ENCODE results near the gene ZNF391. TPM values are rescaled to one million over a fixed set of nuclear protein-coding genes. Genes with fewer than 3 reads are reported as not detected.

ZNF391 gene
- total and polyA plus RNA-seq, 4 experiments from 2014 or later: 1.8 to 3.7 (median 2.5) TPM

- H3K4me1 Mint-ChIP-seq: peaks cover 2 to 9% (median 7%) of the 10 kb centered on the region in 4 donors
- CTCF ChIA-PET (ENCODE audit: partially characterized antibody): no interaction called here
- no peak overlapping the region for H3K27ac ChIP-seq (ENCODE audit: low read depth, low read length)
- DNase-seq: no peak
- H3K36me3 Mint-ChIP-seq: peaks cover 12 to 28% of the 10 kb centered on the region in 2 donors
- no peak overlapping the region for H3K27ac Mint-ChIP-seq
- POLR2A ChIA-PET (ENCODE audit: partially characterized antibody): no interaction called here
- H3K4me1 ChIP-seq (ENCODE audit: insufficient read depth, low read length): peaks cover 6% of the 10 kb centered on the region
- H3K27me3 Mint-ChIP-seq: peaks cover 0 to 1% of the 10 kb centered on the region in 2 donors
- no peak overlapping the region for H3K4me3 Mint-ChIP-seq
- intact Hi-C loops (cut with micrococcal nuclease): no loop called here
- no peak overlapping the region for H3K4me3 ChIP-seq (ENCODE audit: low read length in 2 of 2)
- no peaks in the 10 kb centered on the region for H3K9me3 ChIP-seq (ENCODE audit: control insufficient read depth in 1 of 2, low read length in 2 of 2)
- H3K9me3 Mint-ChIP-seq: peaks cover 0 to 14% (median 9%) of the 10 kb centered on the region in 8 donors
- H3K36me3 ChIP-seq (ENCODE audit: insufficient read depth, low read length): no peaks in the 10 kb centered on the region
- H3K27me3 ChIP-seq (ENCODE audit: insufficient read depth, low read length): no peaks in the 10 kb centered on the region
Observed at GRCh38 chr6:27394073-27394472, 5.5 kb downstream of the ZNF391 start.

GRCh38 chr6:27400877-27401642, 12.5 kb downstream of the ZNF391 start:
- no peak overlapping the region for H3K4me3 Mint-ChIP-seq
- H3K36me3 Mint-ChIP-seq: peaks cover 45 to 61% of the 10 kb centered on the region in 2 donors
- intact Hi-C loops (cut with micrococcal nuclease): no loop called here
- H3K36me3 ChIP-seq (ENCODE audit: insufficient read depth, low read length): no peaks in the 10 kb centered on the region
- no peak overlapping the region for H3K27ac ChIP-seq (ENCODE audit: low read depth, low read length)
- H3K27ac Mint-ChIP-seq: no peak overlapping the region
- no peaks in the 10 kb centered on the region for H3K4me1 Mint-ChIP-seq
- DNase-seq: no peak
- peaks cover 5 to 65% (median 57%) of the 10 kb centered on the region in 8 donors for H3K9me3 Mint-ChIP-seq
- H3K4me1 ChIP-seq (ENCODE audit: insufficient read depth, low read length): no peaks in the 10 kb centered on the region
- no peaks in the 10 kb centered on the region for H3K27me3 ChIP-seq (ENCODE audit: insufficient read depth, low read length)
- H3K9me3 ChIP-seq (ENCODE audit: control insufficient read depth in 1 of 2, low read length in 2 of 2): peaks cover 0 to 26% of the 10 kb centered on the region in 2 donors
- POLR2A ChIA-PET (ENCODE audit: partially characterized antibody): no interaction called here
- H3K4me3 ChIP-seq (ENCODE audit: low read length in 2 of 2): no peak overlapping the region
- H3K27me3 Mint-ChIP-seq: peaks cover 3 to 6% of the 10 kb centered on the region in 2 donors
- CTCF ChIA-PET (ENCODE audit: partially characterized antibody): no interaction called here

GRCh38 chr6:27406085-27406484, 17.5 kb downstream of the ZNF391 start:
- H3K4me1 ChIP-seq (ENCODE audit: insufficient read depth, low read length): no peaks in the 10 kb centered on the region
- H3K9me3 ChIP-seq (ENCODE audit: control insufficient read depth in 1 of 2, low read length in 2 of 2): peaks cover 0 to 10% of the 10 kb centered on the region in 2 donors
- no peak for DNase-seq
- Mint-ChIP-seq H3K4me3 (no peak overlapping the region), H3K9me3 (peaks cover 5 to 35% (median 29%) of the 10 kb centered on the region in 8 donors), H3K27me3 (peaks cover 3 to 8% of the 10 kb centered on the region in 2 donors), H3K36me3 (peaks cover 15 to 26% of the 10 kb centered on the region in 2 donors), H3K27ac (no peak overlapping the region), H3K4me1 (no peaks in the 10 kb centered on the region)
- POLR2A ChIA-PET (ENCODE audit: partially characterized antibody): no interaction called here
- no peak overlapping the region for H3K27ac ChIP-seq (ENCODE audit: low read depth, low read length)
- intact Hi-C loops (cut with micrococcal nuclease): no loop called here
- CTCF ChIA-PET (ENCODE audit: partially characterized antibody): no interaction called here
- H3K27me3 ChIP-seq (ENCODE audit: insufficient read depth, low read length): no peaks in the 10 kb centered on the region
- H3K36me3 ChIP-seq (ENCODE audit: insufficient read depth, low read length): no peaks in the 10 kb centered on the region
- no peak overlapping the region for H3K4me3 ChIP-seq (ENCODE audit: low read length in 2 of 2)

- intact Hi-C loops (cut with micrococcal nuclease): no loop called here
- Mint-ChIP-seq H3K9me3 (peaks cover 5 to 23% (median 18%) of the 10 kb centered on the region in 8 donors), H3K36me3 (peaks cover 9 to 14% of the 10 kb centered on the region in 2 donors), H3K27ac (no peak overlapping the region), H3K4me3 (no peak overlapping the region), H3K27me3 (peaks cover 3 to 6% of the 10 kb centered on the region in 2 donors), H3K4me1 (no peaks in the 10 kb centered on the region)
- no peaks in the 10 kb centered on the region for H3K27me3 ChIP-seq (ENCODE audit: insufficient read depth, low read length)
- no peak overlapping the region for H3K27ac ChIP-seq (ENCODE audit: low read depth, low read length)
- no peaks in the 10 kb centered on the region for H3K4me1 ChIP-seq (ENCODE audit: insufficient read depth, low read length)
- no peak overlapping the region for H3K4me3 ChIP-seq (ENCODE audit: low read length in 2 of 2)
- H3K36me3 ChIP-seq (ENCODE audit: insufficient read depth, low read length): no peaks in the 10 kb centered on the region
- ChIA-PET POLR2A (ENCODE audit: partially characterized antibody) (no interaction called here), CTCF (ENCODE audit: partially characterized antibody) (no interaction called here)
- no peak for DNase-seq
- peaks cover 0 to under 1% of the 10 kb centered on the region in 2 donors for H3K9me3 ChIP-seq (ENCODE audit: control insufficient read depth in 1 of 2, low read length in 2 of 2)
Observed at GRCh38 chr6:27407153-27407814, 18.7 kb downstream of the ZNF391 start.

- Histone ChIP-seq H3K4me1 (ENCODE audit: insufficient read depth, low read length) (no peaks in the 10 kb centered on the region), H3K4me3 (ENCODE audit: low read length in 2 of 2) (no peak overlapping the region), H3K27ac (ENCODE audit: low read depth, low read length) (no peak overlapping the region), H3K27me3 (ENCODE audit: insufficient read depth, low read length) (no peaks in the 10 kb centered on the region), H3K9me3 (ENCODE audit: control insufficient read depth in 1 of 2, low read length in 2 of 2) (no peaks in the 10 kb centered on the region), H3K36me3 (ENCODE audit: insufficient read depth, low read length) (no peaks in the 10 kb centered on the region)
- POLR2A ChIA-PET (ENCODE audit: partially characterized antibody): no interaction called here
- CTCF ChIA-PET (ENCODE audit: partially characterized antibody): no interaction called here
- no peaks in the 10 kb centered on the region for H3K36me3 Mint-ChIP-seq
- H3K9me3 Mint-ChIP-seq: no peaks in the 10 kb centered on the region
- H3K4me1 Mint-ChIP-seq: no peaks in the 10 kb centered on the region
- H3K27me3 Mint-ChIP-seq: peaks cover 5 to 8% of the 10 kb centered on the region in 2 donors
- DNase-seq: no peak
- no peak overlapping the region for H3K4me3 Mint-ChIP-seq
- intact Hi-C loops (cut with micrococcal nuclease): no loop called here
- no peak overlapping the region for H3K27ac Mint-ChIP-seq
Observed at GRCh38 chr6:27414300-27414699, 25.7 kb downstream of the ZNF391 start.

GRCh38 chr6:27414996-27415395, 26.4 kb downstream of the ZNF391 start:
- no peak overlapping the region for H3K27ac ChIP-seq (ENCODE audit: low read depth, low read length)
- no peaks in the 10 kb centered on the region for H3K4me1 Mint-ChIP-seq
- H3K4me3 Mint-ChIP-seq: no peak overlapping the region
- ChIA-PET CTCF (ENCODE audit: partially characterized antibody) (no interaction called here), POLR2A (ENCODE audit: partially characterized antibody) (no interaction called here)
- H3K27ac Mint-ChIP-seq: no peak overlapping the region
- peaks cover 0 to 2% (median 0%) of the 10 kb centered on the region in 8 donors for H3K9me3 Mint-ChIP-seq
- H3K27me3 ChIP-seq (ENCODE audit: insufficient read depth, low read length): no peaks in the 10 kb centered on the region
- intact Hi-C loops (cut with micrococcal nuclease): no loop called here
- no peaks in the 10 kb centered on the region for H3K36me3 ChIP-seq (ENCODE audit: insufficient read depth, low read length)
- no peak for DNase-seq
- peaks cover 11 to 14% of the 10 kb centered on the region in 2 donors for H3K27me3 Mint-ChIP-seq
- H3K9me3 ChIP-seq (ENCODE audit: control insufficient read depth in 1 of 2, low read length in 2 of 2): no peaks in the 10 kb centered on the region
- H3K4me1 ChIP-seq (ENCODE audit: insufficient read depth, low read length): no peaks in the 10 kb centered on the region
- H3K4me3 ChIP-seq (ENCODE audit: low read length in 2 of 2): no peak overlapping the region
- no peaks in the 10 kb centered on the region for H3K36me3 Mint-ChIP-seq

GRCh38 chr6:27415898-27416297, 27.3 kb downstream of the ZNF391 start:
- ChIA-PET CTCF (ENCODE audit: partially characterized antibody) (no interaction called here), POLR2A (ENCODE audit: partially characterized antibody) (no interaction called here)
- Mint-ChIP-seq H3K27ac (no peak overlapping the region), H3K4me3 (no peak overlapping the region), H3K36me3 (no peaks in the 10 kb centered on the region), H3K4me1 (no peaks in the 10 kb centered on the region), H3K9me3 (peaks cover 0 to 2% (median 0%) of the 10 kb centered on the region in 8 donors), H3K27me3 (peaks cover 14 to 17% of the 10 kb centered on the region in 2 donors)
- Histone ChIP-seq H3K36me3 (ENCODE audit: insufficient read depth, low read length) (no peaks in the 10 kb centered on the region), H3K27me3 (ENCODE audit: insufficient read depth, low read length) (no peaks in the 10 kb centered on the region), H3K4me3 (ENCODE audit: low read length in 2 of 2) (no peak overlapping the region), H3K9me3 (ENCODE audit: control insufficient read depth in 1 of 2, low read length in 2 of 2) (no peaks in the 10 kb centered on the region), H3K27ac (ENCODE audit: low read depth, low read length) (no peak overlapping the region), H3K4me1 (ENCODE audit: insufficient read depth, low read length) (no peaks in the 10 kb centered on the region)
- DNase-seq: no peak
- intact Hi-C loops (cut with micrococcal nuclease): no loop called here
